A549 (cell line): ENCODE measurements around the gene ADARB1. TPM values are rescaled to one million over a fixed set of nuclear protein-coding genes. Genes with fewer than 3 reads are reported as not detected.
"Not testable (repeated sequence)": the region's sequence is repeated elsewhere in the genome, so short reads cannot be mapped to it uniquely, and the experiment has no call there.

ENCODE experiments used
- ATAC-seq, 2 experiments: fragments of 200-7000 bp in 1 of 2; fragments of >200 bp in 1 of 2; cut with Nextera tagmentation in 1 of 2; cut with Tn5 transposase in 1 of 2; 3 replicates each; pipeline versions ENCODE4 v1.8.0 to v1.9.1; 2018 to 2020; ENCODE audit warnings: mild to moderate bottlenecking in 1 of 2, moderate library complexity in 1 of 2
- CTCF ChIA-PET: fragments of 300-600 bp; sonication (Branson Sonifier 250); formaldehyde crosslinking; extraction: SDS; loops from one replicate; lab custom pipeline; 2021; ENCODE audit warnings: antibody characterized with exemption, inconsistent platforms; lab: Yijun Ruan, JAX
- POLR2A ChIA-PET: fragments of 350-600 bp; formaldehyde crosslinking; extraction: SDS; loops from one replicate; lab custom pipeline; 2021; ENCODE audit warnings: antibody characterized with exemption, inconsistent platforms; lab: Yijun Ruan, JAX
- DNase-seq, 2 experiments: peaks; one replicate each; pipeline versions ENCODE4 v3.0.0 to v3.0.0-alpha.2; 2011 to 2016; ENCODE audit warnings: low read depth in 1 of 2, low spot score in 1 of 2
- FAIRE-seq: peaks from 2 replicates; lab custom pipeline; 2011; peaks lifted over from hg19 to GRCh38; lab: Jason Lieb, UNC
- H3K27ac ChIP-seq, 2 experiments: fragments of >200 bp; sonication (Bioruptor Twin); formaldehyde crosslinking; 3 replicates each; pipeline ENCODE4 v1.5.1; 2016 to 2017
- H3K4me1 ChIP-seq: fragments of >200 bp; sonication (Bioruptor Twin); formaldehyde crosslinking; 3 replicates; pipeline ENCODE4 v1.6.1; 2016
- H3K4me2 ChIP-seq: fragments of >200 bp; sonication (Bioruptor Twin); formaldehyde crosslinking; 3 replicates; pipeline ENCODE4 v1.6.1; 2016
- H3K4me3 ChIP-seq: fragments of >200 bp; sonication (Bioruptor Twin); formaldehyde crosslinking; 3 replicates; pipeline ENCODE4 v1.5.1; 2016
- H3K9me3 ChIP-seq: fragments of >200 bp; sonication (Bioruptor Twin); formaldehyde crosslinking; 3 replicates; pipeline ENCODE4 v1.6.1; 2016
- HDAC2 ChIP-seq: fragments of 200-600 bp; sonication (generic); IDR thresholded peaks from 2 replicates; pipeline ENCODE4 v1.6.1; 2016
- HMGXB4 ChIP-seq: fragments of 250-450 bp; sonication (Bioruptor Pico); IDR thresholded peaks from 2 replicates; pipeline ENCODE4 v1.5.0; 2021; ENCODE audit warnings: mild to moderate bottlenecking, moderate library complexity, borderline replicate concordance
- JUNB ChIP-seq: fragments of >200 bp; sonication (Bioruptor Twin); formaldehyde crosslinking; IDR thresholded peaks from 2 replicates; pipeline ENCODE4 v1.6.1; 2016
- KDM1A ChIP-seq: fragments of 200-600 bp; sonication (generic); IDR thresholded peaks from 2 replicates; pipeline ENCODE4 v1.6.1; 2016; ENCODE audit warnings: low read depth, mild to moderate bottlenecking
- KDM5A ChIP-seq: fragments of 200-600 bp; sonication (generic); IDR thresholded peaks from 2 replicates; pipeline ENCODE4 v1.6.1; 2016; ENCODE audit warnings: antibody characterized with exemption, mild to moderate bottlenecking
- NFE2L2 ChIP-seq: fragments of 150-350 bp; conservative IDR thresholded peaks from 2 replicates; pipeline ENCODE4 v1.6.1; 2014; ENCODE audit warnings: low read length
- RAD21 ChIP-seq, 2 experiments: fragments of >200 bp in 1 of 2; sonication (Bioruptor Twin) in 1 of 2; formaldehyde crosslinking in 1 of 2; IDR thresholded peaks in 1 of 2; conservative IDR thresholded peaks in 1 of 2; 2 replicates in 1 of 2; 3 replicates in 1 of 2; pipeline ENCODE4 v1.6.1; 2012 to 2018; ENCODE audit warnings: inconsistent platforms in 1 of 2
- RARB ChIP-seq: fragments of 250-450 bp; sonication (Bioruptor Pico); IDR thresholded peaks from 2 replicates; pipeline ENCODE4 v1.8.0; 2021; ENCODE audit warnings: mild to moderate bottlenecking, moderate library complexity
- SMC3 ChIP-seq: fragments of >200 bp; sonication (Bioruptor Twin); formaldehyde crosslinking; IDR thresholded peaks from 3 replicates; pipeline ENCODE4 v1.6.1; 2018; ENCODE audit warnings: inconsistent platforms
- USF2 ChIP-seq: fragments of 450-650 bp; IDR thresholded peaks from 2 replicates; pipeline ENCODE4 v1.6.1; 2014; ENCODE audit warnings: antibody characterized with exemption
- ZNF302 ChIP-seq: fragments of 250-450 bp; sonication (Bioruptor Pico); IDR thresholded peaks from 2 replicates; pipeline ENCODE4 v1.9.0; 2021; ENCODE audit warnings: inconsistent platforms, mild to moderate bottlenecking, moderate library complexity
- WGBS: methylation state at CpG from one replicate; pipeline ENCODE4 v1.1.6; 2017; ENCODE audit errors: missing lambda C conversion rate; 5-methylcytosine and 5-hydroxymethylcytosine counted together
- polyA plus RNA-seq, 4 experiments: library from polyadenylated mRNA; depleted of rRNA in 3 of 4; stranded (reverse); fragments of >200 nt; fragmentation: RNase III in 1 of 4; extraction: RNeasy Plus Mini Kit Qiagen cat#74134 plus additional on column Dnase treatment in 1 of 4; gene quantifications; 2 replicates in 3 of 4; 3 replicates in 1 of 4; pipeline ENCODE4 v1.2.3, GENCODE V29; 2011 to 2017

ADARB1 gene
- polyA plus RNA-seq, 2 of the 4 experiments (the other 2 are of a cell fraction), result 3.2 to 5.7 TPM

DNA sequence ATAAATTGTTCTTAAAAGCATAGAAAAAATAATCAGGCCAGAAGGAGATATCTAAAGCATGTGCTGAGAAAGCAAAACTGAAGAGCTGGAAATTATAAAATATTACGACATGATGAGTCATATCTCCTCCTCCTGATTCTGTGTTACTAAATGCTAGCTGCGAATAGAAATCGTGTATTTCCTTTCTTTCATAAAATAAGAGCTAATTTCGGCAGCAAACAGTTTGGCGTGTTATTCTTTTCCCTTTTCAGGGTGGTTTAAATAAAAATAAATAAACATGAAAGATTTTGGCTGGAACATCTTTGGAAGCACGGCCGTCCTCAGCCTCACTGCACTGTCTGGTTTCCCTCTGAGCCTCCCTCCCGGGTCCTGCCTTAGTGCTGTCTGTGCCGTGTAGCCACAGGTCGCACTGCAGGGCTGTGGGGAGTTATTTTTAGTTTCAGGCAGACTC, 56.0 kb downstream of the ADARB1 start (continued):
- TF ChIP-seq SMC3, result no peak
- no peak for TF ChIP-seq KDM5A

DNA sequence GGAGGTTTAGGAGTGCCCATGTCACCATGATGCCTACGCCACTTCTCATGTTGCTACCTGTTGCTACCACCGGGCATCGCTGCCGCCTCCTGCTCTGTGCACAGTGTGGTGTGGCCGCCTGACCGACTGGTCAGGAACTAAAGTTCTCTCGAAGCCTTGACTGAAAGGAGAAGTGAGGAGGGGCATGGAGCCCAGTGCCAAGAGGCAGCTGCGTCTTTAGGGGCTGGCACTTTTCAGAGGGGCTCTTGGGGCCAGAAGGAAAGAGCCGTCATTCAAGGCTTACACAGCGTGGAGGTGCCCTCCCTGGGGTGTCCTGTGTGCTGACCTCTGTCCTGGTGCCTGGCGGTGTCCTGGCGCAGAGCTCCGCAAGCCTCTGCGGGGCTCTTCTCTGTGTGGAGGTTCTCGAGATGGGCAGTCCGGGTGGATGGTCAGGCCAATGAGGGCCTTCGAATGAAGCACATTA, 57.2 kb downstream of the ADARB1 start:
- Histone ChIP-seq H3K27ac (no peak overlapping the region), H3K4me3 (no peak overlapping the region), H3K9me3 (no peaks in the 10 kb centered on the region), H3K4me1 (peaks cover 18% of the 10 kb centered on the region)
- DNase-seq (no peak), ATAC-seq (no peak), FAIRE-seq (no peak)
- ChIA-PET CTCF (interaction anchor here (1.3 to 9.3 kb wide), 3 partner anchors 9 to 183 kb away, joined by 4 to 163 read pairs (median 99); no protein-coding TSS in a partner anchor), POLR2A (no interaction called here)
- WGBS, result 95% methylated on average over 17 of the region's 17 CpGs
- TF ChIP-seq NFE2L2 (no peak), RARB (CRISPR knock-in tag) (no peak), RAD21 (conservative IDR thresholded peaks at IDR 0.05 in 1 of 2, IDR thresholded peaks at IDR 0.05 in 1 of 2) (no peak), HDAC2 (no peak), HMGXB4 (CRISPR knock-in tag) (no peak), USF2 (no peak)
- TF ChIP-seq, all 56 proteins: peak for 0
- no peak overlapping the region for H3K4me2 ChIP-seq

GRCh38 chr21:45132841-45133573, 58.6 kb downstream of the ADARB1 start:
- ATAC-seq (no peak), FAIRE-seq (no peak), DNase-seq (no peak)
- Histone ChIP-seq H3K4me3 (no peak overlapping the region), H3K9me3 (no peaks in the 10 kb centered on the region), H3K4me1 (peaks cover 20% of the 10 kb centered on the region), H3K27ac (no peak overlapping the region), H3K4me2 (no peak overlapping the region)
- CTCF ChIA-PET, result interaction anchor here (1.3 to 9.3 kb wide), 3 partner anchors 7 to 184 kb away, joined by 4 to 163 read pairs (median 99); no protein-coding TSS in a partner anchor
- 91% methylated on average over 10 of the region's 13 CpGs for WGBS
- POLR2A ChIA-PET, result no interaction called here
- TF ChIP-seq KDM5A, result no peak
- no peak for TF ChIP-seq KDM1A
- no peak for TF ChIP-seq NFE2L2

DNA sequence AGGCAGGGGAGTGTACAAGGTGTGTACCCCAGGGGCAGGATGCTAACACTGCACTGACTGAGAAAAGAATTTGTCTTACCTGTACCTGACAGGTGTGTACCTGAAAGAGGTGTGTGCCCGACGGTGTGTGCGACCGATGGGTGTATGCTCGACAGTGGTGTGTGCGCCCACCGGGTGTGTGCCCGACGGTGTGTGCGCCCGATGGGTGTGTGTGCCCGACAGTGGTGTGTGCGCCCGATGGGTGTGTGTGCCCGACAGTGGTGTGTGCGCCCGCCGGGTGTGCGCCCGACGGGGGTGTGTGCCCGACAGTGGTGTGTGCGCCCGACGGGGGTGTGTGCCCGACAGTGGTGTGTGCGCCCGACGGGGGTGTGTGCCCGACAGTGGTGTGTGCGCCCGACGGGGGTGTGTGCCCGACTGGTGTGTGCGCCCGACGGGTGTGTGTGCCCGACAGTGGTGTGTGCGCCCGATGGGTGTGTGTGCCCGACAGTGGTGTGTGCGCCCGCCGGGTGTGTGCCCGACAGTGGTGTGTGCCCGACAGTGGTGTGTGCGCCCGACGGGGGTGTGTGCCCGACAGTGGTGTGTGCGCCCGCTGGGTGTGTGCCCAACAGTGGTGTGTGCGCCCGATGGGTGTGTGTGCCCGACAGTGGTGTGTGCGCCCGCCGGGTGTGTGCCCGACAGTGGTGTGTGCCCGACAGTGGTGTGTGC, 59.3 kb downstream of the ADARB1 start:
- H3K27ac ChIP-seq, H3K4me2 ChIP-seq, CTCF ChIA-PET, ATAC-seq, H3K9me3 ChIP-seq, POLR2A ChIA-PET, H3K4me3 ChIP-seq, DNase-seq, FAIRE-seq: not testable (repeated sequence)
- peaks cover 18% of the 10 kb centered on the region for H3K4me1 ChIP-seq
- WGBS, result 93% methylated on average over 3 of the region's 60 CpGs

DNA sequence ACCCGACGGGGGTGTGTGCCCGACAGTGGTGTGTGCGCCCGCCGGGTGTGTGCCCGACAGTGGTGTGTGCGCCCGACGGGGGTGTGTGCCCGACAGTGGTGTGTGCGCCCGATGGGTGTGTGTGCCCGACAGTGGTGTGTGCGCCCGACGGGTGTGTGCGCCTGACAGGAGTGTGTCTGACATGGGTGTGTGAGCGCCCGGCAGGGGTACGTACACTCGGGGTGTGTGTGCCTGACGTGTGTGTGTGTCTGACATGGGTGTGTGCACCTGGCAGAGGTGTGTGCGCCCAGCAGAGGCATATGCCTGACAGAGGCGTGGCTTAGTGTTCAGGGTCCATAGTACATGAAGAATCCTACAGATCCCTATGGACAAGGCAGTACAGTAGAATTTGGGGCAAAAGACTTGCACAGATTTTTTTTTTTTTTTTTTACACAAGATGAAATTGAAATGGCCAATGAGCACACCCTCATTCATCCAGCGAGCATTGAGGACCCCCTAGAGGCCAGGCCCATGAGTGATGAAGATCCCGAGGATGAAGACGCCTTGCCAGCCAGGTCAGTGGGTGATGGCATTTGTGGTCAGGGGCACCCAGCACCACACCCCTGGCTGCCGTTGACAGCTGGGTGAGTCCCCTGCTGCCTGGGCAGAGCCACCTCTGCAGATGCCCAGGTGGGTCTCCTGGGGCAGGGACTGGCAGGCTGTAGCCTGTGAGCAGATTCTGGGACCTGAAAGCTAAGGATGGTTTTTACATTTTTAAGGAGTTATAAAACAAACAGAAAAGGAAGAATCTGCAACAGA, 60.1 kb downstream of the ADARB1 start:
- TF ChIP-seq JUNB, result no peak
- TF ChIP-seq HMGXB4 (CRISPR knock-in tag), result no peak
- TF ChIP-seq ZNF302, result no peak
- TF ChIP-seq, all 56 proteins: peak for 0
- DNase-seq, result no peak
- H3K4me3 ChIP-seq, result no peak overlapping the region
- no peak overlapping the region for H3K27ac ChIP-seq
- ChIA-PET POLR2A (no interaction called here), CTCF (interaction anchor here (1.5 kb wide), 1 partner anchor 32 kb away, joined by 4 read pairs; no protein-coding TSS in a partner anchor)
- FAIRE-seq, result no peak
- H3K9me3 ChIP-seq, result no peaks in the 10 kb centered on the region
- no peak overlapping the region for H3K4me2 ChIP-seq
- no peak for ATAC-seq
- peaks cover 10% of the 10 kb centered on the region for H3K4me1 ChIP-seq
- 91% methylated on average over 16 of the region's 29 CpGs for WGBS
